Liver (tissue), 9 donors: Measurements from ENCODE around the gene LIPC. TPM values are rescaled to one million over a fixed set of nuclear protein-coding genes. Genes with fewer than 3 reads are reported as not detected.

Experiments
- DNase-seq: peaks from one replicate; pipeline ENCODE4 v3.0.0-alpha.2; 2017; ENCODE audit warnings: low spot score
- H3K27ac ChIP-seq, 2 donors: one replicate each; pipeline ENCODE4 v1.7.0; 2013; ENCODE audit warnings: inconsistent platforms in 2 of 2, low read length in 2 of 2, control low read depth in 1 of 2, low read depth in 1 of 2, mild to moderate bottlenecking in 1 of 2
- H3K27me3 ChIP-seq, 4 donors: one replicate each; pipeline versions ENCODE4 v1.6.1 to v1.7.0; 2013; ENCODE audit warnings: low read length in 3 of 4, inconsistent platforms in 1 of 4, mild to moderate bottlenecking in 1 of 4, moderate library complexity in 1 of 4; ENCODE audit not compliant: control insufficient read depth in 4 of 4, insufficient read depth in 4 of 4
- H3K36me3 ChIP-seq, 4 donors: one replicate each; pipeline versions ENCODE4 v1.6.1 to v1.7.0; 2013; ENCODE audit warnings: low read length in 3 of 4, mild to moderate bottlenecking in 3 of 4, low read depth in 1 of 4, moderate library complexity in 1 of 4; ENCODE audit not compliant: control insufficient read depth in 4 of 4, insufficient read depth in 3 of 4
- H3K4me1 ChIP-seq, 4 donors: one replicate each; pipeline versions ENCODE4 v1.6.1 to v1.7.0; 2013; ENCODE audit warnings: low read length in 3 of 4, mild to moderate bottlenecking in 3 of 4, moderate library complexity in 1 of 4; ENCODE audit not compliant: control insufficient read depth in 4 of 4, insufficient read depth in 4 of 4
- H3K4me3 ChIP-seq, 3 donors: one replicate each; pipeline versions ENCODE4 v1.6.1 to v1.7.0; 2013; ENCODE audit warnings: low read length in 3 of 3, control low read depth in 1 of 3, low read depth in 1 of 3, mild to moderate bottlenecking in 1 of 3
- H3K9ac ChIP-seq, 2 donors: one replicate each; pipeline ENCODE4 v1.7.0; 2013; ENCODE audit warnings: low read length in 2 of 2, mild to moderate bottlenecking in 2 of 2, moderate library complexity in 2 of 2, control low read depth in 1 of 2, low read depth in 1 of 2
- H3K9me3 ChIP-seq, 4 donors: one replicate each; pipeline versions ENCODE4 v1.6.1 to v1.7.0; 2013; ENCODE audit warnings: low read length in 3 of 4; ENCODE audit not compliant: control insufficient read depth in 4 of 4
- ATF3 ChIP-seq: IDR thresholded peaks from 2 replicates; pipeline ENCODE4 v1.6.1; 2016; ENCODE audit warnings: antibody characterized with exemption
- CTCF ChIP-seq: fragments of 150-350 bp; IDR thresholded peaks from 2 replicates; pipeline ENCODE4 v1.5.1; 2017; ENCODE audit warnings: improper control_type of control experiment, low read depth, low read length; ENCODE audit not compliant: missing input control
- EGR1 ChIP-seq, 2 donors: IDR thresholded peaks; 2 replicates each; pipeline ENCODE4 v1.6.1; 2016 to 2018; ENCODE audit warnings: antibody characterized with exemption in 2 of 2, low read depth in 2 of 2
- FOXA1 ChIP-seq: IDR thresholded peaks from 2 replicates; pipeline ENCODE4 v1.6.1; 2016; ENCODE audit warnings: antibody characterized with exemption
- GABPA ChIP-seq, 2 donors: IDR thresholded peaks in 1 of 2; conservative IDR thresholded peaks in 1 of 2; 2 replicates each; pipeline ENCODE4 v1.6.1; 2016; ENCODE audit warnings: antibody characterized with exemption in 2 of 2, mild to moderate bottlenecking in 1 of 2, moderate library complexity in 1 of 2
- HNF4A ChIP-seq, 2 donors: conservative IDR thresholded peaks; 2 replicates each; pipeline ENCODE4 v1.6.1; 2016; ENCODE audit warnings: antibody characterized with exemption in 2 of 2, mild to moderate bottlenecking in 2 of 2
- HNF4G ChIP-seq: IDR thresholded peaks from 2 replicates; pipeline ENCODE4 v1.6.1; 2016; ENCODE audit warnings: antibody characterized with exemption
- JUND ChIP-seq, 2 donors: IDR thresholded peaks; 2 replicates each; pipeline ENCODE4 v1.6.1; 2016; ENCODE audit warnings: antibody characterized with exemption in 2 of 2
- NR2F2 ChIP-seq: IDR thresholded peaks from 2 replicates; pipeline ENCODE4 v1.6.1; 2016; ENCODE audit warnings: antibody characterized with exemption
- RAD21 ChIP-seq, 2 donors: IDR thresholded peaks; 2 replicates each; pipeline ENCODE4 v1.6.1; 2016; ENCODE audit warnings: antibody characterized with exemption in 2 of 2, mild to moderate bottlenecking in 2 of 2
- REST ChIP-seq: IDR thresholded peaks from 2 replicates; pipeline ENCODE4 v1.6.1; 2016; ENCODE audit warnings: antibody characterized with exemption, mild to moderate bottlenecking
- RXRA ChIP-seq, 2 donors: IDR thresholded peaks; 2 replicates each; pipeline ENCODE4 v1.6.1; 2017 to 2018; ENCODE audit warnings: antibody characterized with exemption in 2 of 2, mild to moderate bottlenecking in 1 of 2
- SP1 ChIP-seq: IDR thresholded peaks from 2 replicates; pipeline ENCODE4 v1.6.1; 2018; ENCODE audit warnings: antibody characterized with exemption, mild to moderate bottlenecking
- TAF1 ChIP-seq: conservative IDR thresholded peaks from 2 replicates; pipeline ENCODE4 v1.6.1; 2016; ENCODE audit warnings: antibody characterized with exemption, mild to moderate bottlenecking
- YY1 ChIP-seq: IDR thresholded peaks from 2 replicates; pipeline ENCODE4 v1.6.1; 2016; ENCODE audit warnings: antibody characterized with exemption, mild to moderate bottlenecking
- ZBTB33 ChIP-seq: IDR thresholded peaks from 2 replicates; pipeline ENCODE4 v1.6.1; 2016; ENCODE audit warnings: antibody characterized with exemption
- WGBS: extraction: QIAGEN DNeasy Blood & Tissue Kit; methylation state at CpG from one replicate; pipeline ENCODE4 v1.1.7; 2013; 5-methylcytosine and 5-hydroxymethylcytosine counted together
- polyA plus RNA-seq, 2 donors: library from polyadenylated mRNA; stranded (reverse) in 1 of 2; unstranded in 1 of 2; fragments of 200-250 nt in 1 of 2; fragments of >200 nt in 1 of 2; fragmentation: Nextera tagmentation in 1 of 2; extraction: Ambion mirVana in 1 of 2; gene quantifications; one replicate each; pipeline versions ENCODE4 v1.2.1 to v1.2.3, GENCODE V29; 2013 to 2015
- total RNA-seq, 2 donors: library from RNA; depleted of rRNA; stranded (reverse); fragments of >200 nt; gene quantifications; one replicate each; pipeline ENCODE4 v1.2.3, GENCODE V29; 2014
- donor health status: healthy.
- donor health status: healthy.
- donor health status: healthy.
- donor health status: healthy.
- donor health status: healthy.

Gene LIPC
- total and polyA plus RNA-seq, 4 donors = 60.1 to 268 (median 131) TPM

GRCh38 chr15:58407236-58407775, 24.5 kb upstream of the LIPC start:
- Histone ChIP-seq H3K27me3 (no peaks in the 10 kb centered on the region), H3K36me3 (no peaks in the 10 kb centered on the region)
- WGBS = 90% methylated on average over 1 of the region's 1 CpG

GRCh38 chr15:58407778-58408177, 24.0 kb upstream of the LIPC start:
- H3K27me3 ChIP-seq = no peaks in the 10 kb centered on the region
- H3K36me3 ChIP-seq = no peaks in the 10 kb centered on the region
- H3K4me1 ChIP-seq = peaks cover 0 to 4% (median 0%) of the 10 kb centered on the region in 4 donors
- H3K4me3 ChIP-seq = no peak overlapping the region
- 79% methylated on average over 4 of the region's 4 CpGs for WGBS
- H3K27ac ChIP-seq = no peak overlapping the region
- no peaks in the 10 kb centered on the region for H3K9me3 ChIP-seq
- DNase-seq = no peak
- H3K9ac ChIP-seq = no peak overlapping the region
- TF ChIP-seq FOXA1 = no peak
- no peak for TF ChIP-seq HNF4A (conservative IDR thresholded peaks at IDR 0.05)
- TF ChIP-seq EGR1 (IDR thresholded peaks at IDR 0.05; ENCODE audit: low read depth in 2 of 2) = no peak
- TF ChIP-seq JUND (IDR thresholded peaks at IDR 0.05) = no peak
- TF ChIP-seq RXRA (IDR thresholded peaks at IDR 0.05) = no peak
- TF ChIP-seq YY1 = no peak
- no peak for TF ChIP-seq ATF3
- no peak for TF ChIP-seq TAF1
- no peak for TF ChIP-seq NR2F2
- TF ChIP-seq HNF4G = no peak
- TF ChIP-seq REST = no peak
- TF ChIP-seq CTCF = no peak
- no peak for TF ChIP-seq SP1

More at GRCh38 chr15:58407236-58407775, 24.5 kb upstream of the LIPC start:
- H3K4me3 ChIP-seq = no peak overlapping the region
- no peak for TF ChIP-seq RAD21 (IDR thresholded peaks at IDR 0.05)
- TF ChIP-seq ATF3 = no peak
- TF ChIP-seq ZBTB33 = no peak
- TF ChIP-seq GABPA (IDR thresholded peaks at IDR 0.05 in 1 of 2, conservative IDR thresholded peaks at IDR 0.05 in 1 of 2) = no peak
- TF ChIP-seq CTCF = no peak
- TF ChIP-seq YY1 = no peak
- no peak for TF ChIP-seq RXRA (IDR thresholded peaks at IDR 0.05)
- no peak for TF ChIP-seq FOXA1
- DNase-seq = no peak
- no peaks in the 10 kb centered on the region for H3K9me3 ChIP-seq
- H3K4me1 ChIP-seq = peaks cover 0 to 4% (median 1%) of the 10 kb centered on the region in 4 donors
- no peak overlapping the region for H3K27ac ChIP-seq
- H3K9ac ChIP-seq = no peak overlapping the region
